Measurements from ENCODE around the gene FBL. TPM values are rescaled to one million over a fixed set of nuclear protein-coding genes. Genes with fewer than 3 reads are reported as not detected.
"Not testable (repeated sequence)": the region's sequence is repeated elsewhere in the genome, so short reads cannot be mapped to it uniquely, and the experiment has no call there.

The FBL gene
- 4,927 TPM for total RNA-seq (2021; ENCODE audit: unreplicated experiment)
- polyA plus RNA-seq (2012; ENCODE audit: insufficient read length), result 6,160 TPM
- percentile 100 among the genes with signal in this experiment for Bru-seq, nascent RNA
- percentile 100 among the genes with signal in this experiment for BruChase-seq, experiment 1, labeled RNA remaining after a 2-hour chase
- percentile 100 among the genes with signal in this experiment for BruChase-seq, experiment 2, labeled RNA remaining after a 6-hour chase
- long read RNA-seq, transcript FBL-201 (9 exons, 1,160 nt), result major isoform, 1,547 of 4,986 reads
- long read RNA-seq, partial matches to known transcripts, result 3,085 of 4,986 reads
- long read RNA-seq, other reads (novel, unspliced or antisense), result 351 of 4,986 reads

DNA sequence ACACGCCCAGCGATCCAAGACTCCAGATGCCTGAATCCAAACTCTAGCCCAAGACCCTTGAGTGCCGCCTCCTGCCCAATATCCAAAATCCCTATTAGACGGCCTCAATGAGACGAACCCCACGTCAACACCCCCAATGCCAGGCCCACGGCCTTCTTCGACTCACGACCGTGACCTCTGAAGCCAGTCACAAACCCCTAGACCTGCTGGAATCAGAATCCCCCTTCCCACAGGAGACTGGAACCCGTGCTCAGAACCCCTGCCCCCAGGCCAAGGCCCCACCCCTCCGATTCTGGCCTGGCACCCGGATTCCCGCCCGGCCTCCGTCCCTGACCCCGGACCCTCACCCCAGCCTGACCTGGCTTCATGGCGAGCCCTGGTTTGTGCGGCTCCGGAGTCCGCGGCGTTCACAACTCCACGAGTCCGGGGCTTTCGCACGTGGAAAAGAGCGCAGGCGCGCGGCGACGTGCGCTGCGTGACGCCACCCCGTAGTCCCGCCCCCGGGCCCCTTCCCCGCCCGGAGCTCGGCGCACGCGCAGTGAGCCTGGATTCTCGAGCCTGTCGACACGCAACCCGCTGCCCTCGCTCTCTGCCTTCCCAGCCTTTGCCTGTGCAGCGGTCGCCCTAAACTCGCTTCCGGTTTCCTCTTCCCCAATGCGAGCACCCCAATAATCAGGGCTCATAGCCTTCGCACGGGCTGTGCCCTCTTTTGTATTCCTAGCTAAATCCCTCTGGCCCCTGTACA, at the start of gene FBL:
Gene FBL (minus strand): TSS at position 447 of the 745 bp plus-strand sequence. CDS start 79 bp downstream, at position 368.
- CTCF ChIA-PET, result interaction anchor here (0.5 to 7.7 kb wide), 44 partner anchors 12 to 1212 kb away, joined by 3 to 357 read pairs (median 4); partner anchors contain the start of genes DLL3, DYRK1B, MED29 and PAF1
- peaks cover 61% of the 10 kb centered on the region for H3K4me1 ChIP-seq (ENCODE audit: control insufficient read depth, insufficient read depth, low read length)
- intact Hi-C loops (cut with micrococcal nuclease; ENCODE audit: unreplicated experiment), result loop anchor here (2.0 kb wide), 1 partner anchor 125 kb away; the partner anchor contains the start of gene PSMC4
- peak within 1 kb of the TSS; percentile 83 for H3K27ac ChIP-seq (ENCODE audit: low read length)
- peak; percentile 100 for DNase-seq (ENCODE audit: low read depth, low spot score)
- peak within 1 kb of the TSS; percentile 35 to 52 for H3K4me3 ChIP-seq (ENCODE audit: low read depth in 2 of 2, low read length in 2 of 2)
- POLR2A ChIA-PET, result interaction anchor here (0.5 to 6.8 kb wide), 48 partner anchors 9 to 1494 kb away, joined by 3 to 177 read pairs (median 5); partner anchors contain the start of genes DYRK1B, EID2, EID2B and PSMC4
- no TSS peak for BruUV-seq (replicated peaks)
- in situ Hi-C loops (cut with HindIII; ENCODE audit: low pct_unique_long_range_greater_than_20kb, low sequenced_read_pairs), result loop anchor here (10.0 kb wide), 1 partner anchor 209 kb away; the partner anchor contains the start of gene ZNF780B
- H3K27me3 ChIP-seq (ENCODE audit: control insufficient read depth, insufficient read depth, low read length), result no peaks in the 10 kb centered on the region
- TF ChIP-seq, protein P1, sequence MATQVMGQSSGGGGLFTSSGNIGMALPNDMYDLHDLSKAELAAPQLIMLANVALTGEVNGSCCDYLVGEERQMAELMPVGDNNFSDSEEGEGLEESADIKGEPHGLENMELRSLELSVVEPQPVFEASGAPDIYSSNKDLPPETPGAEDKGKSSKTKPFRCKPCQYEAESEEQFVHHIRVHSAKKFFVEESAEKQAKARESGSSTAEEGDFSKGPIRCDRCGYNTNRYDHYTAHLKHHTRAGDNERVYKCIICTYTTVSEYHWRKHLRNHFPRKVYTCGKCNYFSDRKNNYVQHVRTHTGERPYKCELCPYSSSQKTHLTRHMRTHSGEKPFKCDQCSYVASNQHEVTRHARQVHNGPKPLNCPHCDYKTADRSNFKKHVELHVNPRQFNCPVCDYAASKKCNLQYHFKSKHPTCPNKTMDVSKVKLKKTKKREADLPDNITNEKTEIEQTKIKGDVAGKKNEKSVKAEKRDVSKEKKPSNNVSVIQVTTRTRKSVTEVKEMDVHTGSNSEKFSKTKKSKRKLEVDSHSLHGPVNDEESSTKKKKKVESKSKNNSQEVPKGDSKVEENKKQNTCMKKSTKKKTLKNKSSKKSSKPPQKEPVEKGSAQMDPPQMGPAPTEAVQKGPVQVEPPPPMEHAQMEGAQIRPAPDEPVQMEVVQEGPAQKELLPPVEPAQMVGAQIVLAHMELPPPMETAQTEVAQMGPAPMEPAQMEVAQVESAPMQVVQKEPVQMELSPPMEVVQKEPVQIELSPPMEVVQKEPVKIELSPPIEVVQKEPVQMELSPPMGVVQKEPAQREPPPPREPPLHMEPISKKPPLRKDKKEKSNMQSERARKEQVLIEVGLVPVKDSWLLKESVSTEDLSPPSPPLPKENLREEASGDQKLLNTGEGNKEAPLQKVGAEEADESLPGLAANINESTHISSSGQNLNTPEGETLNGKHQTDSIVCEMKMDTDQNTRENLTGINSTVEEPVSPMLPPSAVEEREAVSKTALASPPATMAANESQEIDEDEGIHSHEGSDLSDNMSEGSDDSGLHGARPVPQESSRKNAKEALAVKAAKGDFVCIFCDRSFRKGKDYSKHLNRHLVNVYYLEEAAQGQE (IDR thresholded peaks at IDR 0.05; ENCODE audit: insufficient read depth in 1 of 2, low read depth in 2 of 2, low read length in 1 of 2), result no peak
- TF ChIP-seq SIN3A (IDR thresholded peaks at IDR 0.05; ENCODE audit: borderline replicate concordance, insufficient read depth, low read depth, low read length), result no peak
- TF ChIP-seq POLR2AphosphoS5 (IDR thresholded peaks at IDR 0.05; ENCODE audit: low read depth, low read length), result no peak
- TF ChIP-seq, protein P2, sequence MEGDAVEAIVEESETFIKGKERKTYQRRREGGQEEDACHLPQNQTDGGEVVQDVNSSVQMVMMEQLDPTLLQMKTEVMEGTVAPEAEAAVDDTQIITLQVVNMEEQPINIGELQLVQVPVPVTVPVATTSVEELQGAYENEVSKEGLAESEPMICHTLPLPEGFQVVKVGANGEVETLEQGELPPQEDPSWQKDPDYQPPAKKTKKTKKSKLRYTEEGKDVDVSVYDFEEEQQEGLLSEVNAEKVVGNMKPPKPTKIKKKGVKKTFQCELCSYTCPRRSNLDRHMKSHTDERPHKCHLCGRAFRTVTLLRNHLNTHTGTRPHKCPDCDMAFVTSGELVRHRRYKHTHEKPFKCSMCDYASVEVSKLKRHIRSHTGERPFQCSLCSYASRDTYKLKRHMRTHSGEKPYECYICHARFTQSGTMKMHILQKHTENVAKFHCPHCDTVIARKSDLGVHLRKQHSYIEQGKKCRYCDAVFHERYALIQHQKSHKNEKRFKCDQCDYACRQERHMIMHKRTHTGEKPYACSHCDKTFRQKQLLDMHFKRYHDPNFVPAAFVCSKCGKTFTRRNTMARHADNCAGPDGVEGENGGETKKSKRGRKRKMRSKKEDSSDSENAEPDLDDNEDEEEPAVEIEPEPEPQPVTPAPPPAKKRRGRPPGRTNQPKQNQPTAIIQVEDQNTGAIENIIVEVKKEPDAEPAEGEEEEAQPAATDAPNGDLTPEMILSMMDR (IDR thresholded peaks at IDR 0.05), result no peak
- TF ChIP-seq TCF7L2 (IDR thresholded peaks at IDR 0.05; ENCODE audit: low read depth, low read length), result no peak
- peaks cover 6% of the 10 kb centered on the region for H3K36me3 ChIP-seq (ENCODE audit: control insufficient read depth, insufficient read depth, low read length)
- no peaks in the 10 kb centered on the region for H3K9me3 ChIP-seq (ENCODE audit: control insufficient read depth, insufficient read depth, low read depth, low read length)
- peak; percentile 91 for ATAC-seq

DNA sequence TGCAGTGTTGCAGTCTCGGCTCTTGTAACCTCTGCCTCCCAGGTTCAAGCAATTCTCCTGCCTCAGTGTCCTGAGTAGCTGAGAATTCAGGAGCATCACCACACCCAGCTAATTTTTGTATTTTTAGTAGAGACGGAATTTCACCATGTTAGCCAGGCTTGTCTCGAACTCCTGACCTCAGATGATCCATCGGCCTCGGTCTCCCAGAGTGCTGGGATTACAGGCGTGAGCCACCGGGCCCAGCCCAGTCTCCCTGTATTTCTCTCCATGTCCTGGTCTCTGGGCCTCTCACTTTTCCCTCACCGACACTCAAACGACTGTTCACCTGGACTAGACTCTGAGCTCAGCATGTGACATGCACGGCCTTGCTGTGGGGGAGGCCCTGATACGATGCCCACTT, 48.9 kb upstream of the FBL start:
- H3K27me3 ChIP-seq (ENCODE audit: control insufficient read depth, insufficient read depth, low read length); DNase-seq (ENCODE audit: low read depth, low spot score); H3K27ac ChIP-seq (ENCODE audit: low read length); H3K4me3 ChIP-seq (ENCODE audit: low read depth in 2 of 2, low read length in 2 of 2); H3K36me3 ChIP-seq (ENCODE audit: control insufficient read depth, insufficient read depth, low read length); H3K9me3 ChIP-seq (ENCODE audit: control insufficient read depth, insufficient read depth, low read depth, low read length); ATAC-seq; H3K4me1 ChIP-seq (ENCODE audit: control insufficient read depth, insufficient read depth, low read length); BruUV-seq (replicated peaks): not testable (repeated sequence)
- ChIA-PET CTCF (interaction anchor here (0.6 to 1.6 kb wide), 10 partner anchors 12 to 390 kb away, joined by 3 to 18 read pairs (median 5); partner anchors contain the start of genes AKT2 and PSMC4), POLR2A (interaction anchor here (0.6 to 1.2 kb wide), 2 partner anchors 24 to 76 kb away, joined by 6 to 8 read pairs; partner anchors contain the start of gene PSMC4)
- intact Hi-C loops (cut with micrococcal nuclease; ENCODE audit: unreplicated experiment) (loop anchor here (10.0 kb wide), 1 partner anchor 240 kb away; no protein-coding TSS in a partner anchor), in situ Hi-C loops (cut with HindIII; ENCODE audit: low pct_unique_long_range_greater_than_20kb, low sequenced_read_pairs) (loop anchor here (5.0 kb wide), 1 partner anchor 77 kb away; the partner anchor contains the start of gene PSMC4)

DNA sequence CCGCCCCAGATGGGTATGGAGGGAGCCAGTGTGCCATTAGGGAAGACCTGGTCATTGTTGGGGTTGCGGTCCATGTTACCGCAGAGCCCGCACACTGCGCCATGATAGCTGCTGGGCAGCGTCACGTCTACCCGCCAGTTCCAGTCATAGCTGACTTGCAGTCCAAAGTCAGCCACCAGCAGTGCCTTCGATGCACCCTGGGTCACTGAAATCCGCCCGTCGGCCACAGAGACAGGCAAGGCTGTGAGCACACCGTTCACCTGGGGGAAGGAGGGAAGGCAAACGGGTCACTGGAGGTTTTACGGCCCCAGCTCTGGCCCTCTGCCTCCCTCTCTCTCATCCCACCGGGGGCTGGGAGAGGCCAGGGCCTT, 48.0 kb upstream of the FBL start:
- BruUV-seq (replicated peaks); DNase-seq (ENCODE audit: low read depth, low spot score); H3K4me1 ChIP-seq (ENCODE audit: control insufficient read depth, insufficient read depth, low read length); ATAC-seq; H3K27ac ChIP-seq (ENCODE audit: low read length); H3K27me3 ChIP-seq (ENCODE audit: control insufficient read depth, insufficient read depth, low read length); H3K36me3 ChIP-seq (ENCODE audit: control insufficient read depth, insufficient read depth, low read length); in situ Hi-C loops (cut with HindIII; ENCODE audit: low pct_unique_long_range_greater_than_20kb, low sequenced_read_pairs); H3K9me3 ChIP-seq (ENCODE audit: control insufficient read depth, insufficient read depth, low read depth, low read length); H3K4me3 ChIP-seq (ENCODE audit: low read depth in 2 of 2, low read length in 2 of 2): not testable (repeated sequence)
- POLR2A ChIA-PET, result interaction anchor here (0.6 to 0.7 kb wide), 3 partner anchors 25 to 361 kb away, joined by 3 to 6 read pairs (median 5); partner anchors contain the start of gene EID2B
- CTCF ChIA-PET, result interaction anchor here (0.6 to 4.9 kb wide), 5 partner anchors 13 to 271 kb away, joined by 3 to 37 read pairs (median 6); partner anchors contain the start of gene PSMC4
- intact Hi-C loops (cut with micrococcal nuclease; ENCODE audit: unreplicated experiment), result loop anchor here (10.0 kb wide), 1 partner anchor 241 kb away; no protein-coding TSS in a partner anchor

DNA sequence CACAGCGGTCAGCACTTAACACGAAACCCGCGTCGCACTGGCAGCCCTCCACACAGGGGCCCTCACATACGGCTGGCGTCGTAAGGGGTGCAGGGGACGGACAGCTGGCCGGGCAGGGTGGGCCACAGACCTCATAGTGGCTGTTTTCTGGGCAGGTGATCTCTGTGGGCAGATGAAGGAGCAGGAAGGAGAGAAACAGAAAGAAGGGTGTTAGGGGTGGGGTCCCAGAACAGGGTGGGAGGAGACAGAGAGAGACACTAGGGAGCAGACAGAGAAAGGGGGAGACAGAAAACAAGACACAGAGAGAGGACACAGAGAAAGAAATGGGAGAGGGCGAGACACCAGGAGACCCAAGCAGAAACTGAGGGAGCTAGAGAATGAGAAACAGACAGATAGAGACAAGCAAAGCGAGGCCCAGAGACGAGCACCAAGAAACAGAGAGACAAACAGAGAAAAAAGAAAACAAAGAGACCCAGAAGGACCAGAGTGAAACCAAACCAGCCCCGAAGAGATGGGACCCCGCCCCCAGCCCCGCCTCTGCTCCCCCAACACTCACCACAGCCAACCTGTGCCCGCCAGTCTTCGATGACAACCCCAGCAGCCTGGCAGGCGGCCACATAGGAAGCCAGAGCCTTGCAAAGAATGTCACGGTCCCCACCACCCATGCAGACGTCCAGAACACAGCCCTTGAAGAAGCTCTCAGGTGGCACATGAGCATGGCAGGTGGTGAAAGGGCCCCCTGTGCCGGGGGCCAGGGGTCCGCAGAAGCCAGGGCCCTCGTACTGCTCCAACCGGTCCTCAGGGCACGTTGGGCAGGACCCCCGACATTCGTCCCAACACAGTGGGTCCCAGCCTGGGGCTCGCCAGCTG, 47.4 kb upstream of the FBL start:
- intact Hi-C loops (cut with micrococcal nuclease; ENCODE audit: unreplicated experiment), result loop anchor here (10.0 kb wide), 1 partner anchor 241 kb away; no protein-coding TSS in a partner anchor
- POLR2A ChIA-PET, result interaction anchor here (0.6 to 0.7 kb wide), 3 partner anchors 107 to 361 kb away, joined by 3 to 5 read pairs (median 4); partner anchors contain the start of gene EID2B
- BruUV-seq (replicated peaks); H3K4me1 ChIP-seq (ENCODE audit: control insufficient read depth, insufficient read depth, low read length); H3K4me3 ChIP-seq (ENCODE audit: low read depth in 2 of 2, low read length in 2 of 2); DNase-seq (ENCODE audit: low read depth, low spot score); H3K36me3 ChIP-seq (ENCODE audit: control insufficient read depth, insufficient read depth, low read length); H3K9me3 ChIP-seq (ENCODE audit: control insufficient read depth, insufficient read depth, low read depth, low read length); H3K27ac ChIP-seq (ENCODE audit: low read length); ATAC-seq; H3K27me3 ChIP-seq (ENCODE audit: control insufficient read depth, insufficient read depth, low read length); in situ Hi-C loops (cut with HindIII; ENCODE audit: low pct_unique_long_range_greater_than_20kb, low sequenced_read_pairs): not testable (repeated sequence)
- CTCF ChIA-PET, result interaction anchor here (0.6 to 4.9 kb wide), 4 partner anchors 16 to 107 kb away, joined by 5 to 37 read pairs (median 6); partner anchors contain the start of gene PSMC4

All from Panc1 (cell line).